ENCODE data around the gene GPR142. TPM values are rescaled to one million over a fixed set of nuclear protein-coding genes. Genes with fewer than 3 reads are reported as not detected.

Gene GPR142
- total and polyA plus RNA-seq, 10 of the 15 experiments (the other 5 are each of a cell fraction or from before 2014, with no cell fraction given) = not detected

- POLR2A ChIA-PET = interaction anchor here (0.5 to 1.7 kb wide), 4 partner anchors 31 to 77 kb away, joined by 4 to 10 read pairs (median 6); no protein-coding TSS in a partner anchor
- in situ Hi-C loops (cut with MboI) = loop anchor here (5.0 kb wide), 2 partner anchors 113 to 218 kb away; no protein-coding TSS in a partner anchor
- DNase-seq (ENCODE audit: low read depth, low spot score) (peak; percentile 40), ATAC-seq (peak; percentile 98), FAIRE-seq (peak; percentile 56)
- intact Hi-C loops (cut with micrococcal nuclease; ENCODE audit: unreplicated experiment) = loop anchor here (1.0 kb wide), 2 partner anchors 78 to 114 kb away; no protein-coding TSS in a partner anchor
- Histone ChIP-seq H3K27ac (ENCODE audit: control insufficient read depth, insufficient read depth) (no peak overlapping the region), H3K36me3 (ENCODE audit: control insufficient read depth in 2 of 2, insufficient read depth in 2 of 2, low read length in 1 of 2) (no peaks in the 10 kb centered on the region), H3K4me1 (ENCODE audit: control insufficient read depth, insufficient read depth, low read length) (no peaks in the 10 kb centered on the region), H3K79me2 (ENCODE audit: control insufficient read depth, insufficient read depth, low read length) (no peaks in the 10 kb centered on the region), H3K27me3 (replicated peaks in 1 of 2; ENCODE audit: control insufficient read depth in 2 of 2, insufficient read depth in 2 of 2, low read length in 1 of 2) (no peaks in the 10 kb centered on the region), H4K20me1 (ENCODE audit: control insufficient read depth, insufficient read depth) (no peaks in the 10 kb centered on the region), H2AFZ (ENCODE audit: control insufficient read depth, low read depth, low read length) (no peak overlapping the region; the same call in 1 of the 2 replicates), H3K4me3 (no peak overlapping the region), H3K4me2 (ENCODE audit: control insufficient read depth, insufficient read depth) (0 out of 2 replicates have a peak overlapping the region, but pooled peaks have one; percentile 46), H3K9me3 (replicated peaks; ENCODE audit: control insufficient read depth, insufficient read depth, low read length) (no peaks in the 10 kb centered on the region), H3K9ac (ENCODE audit: control insufficient read depth, insufficient read depth, low read length) (no peak overlapping the region)
- BruUV-seq (replicated peaks) = no TSS peak
- CTCF ChIA-PET = interaction anchor here (0.5 to 11.5 kb wide), 45 partner anchors 10 to 1150 kb away, joined by 3 to 314 read pairs (median 4); partner anchors contain the start of genes CD300C, CD300LB and GPR142
- SMC1A ChIA-PET (ENCODE audit: uncharacterized antibody, unreplicated experiment) = interaction anchor here (0.6 to 4.5 kb wide), 27 partner anchors 10 to 224 kb away, joined by 3 to 39 read pairs (median 5); partner anchors contain the start of genes CD300LB and GPR142
- 19% methylated on average over 17 of the region's 20 CpGs for WGBS (ENCODE audit: insufficient coverage, insufficient replicate concordance, low lambda C conversion rate, missing lambda C conversion rate)
- RAD21 ChIA-PET (ENCODE audit: unreplicated experiment) = interaction anchor here (0.6 to 3.8 kb wide), 31 partner anchors 9 to 357 kb away, joined by 3 to 45 read pairs (median 4); partner anchors contain the start of genes CD300LB, GPR142 and RAB37
- TF ChIP-seq YY1 (IDR thresholded peaks at IDR 0.05; ENCODE audit: low read depth, low read length) (peak; percentile 84), BRCA1 (IDR thresholded peaks at IDR 0.05; ENCODE audit: low read depth, low read length) (no peak), NR2C2 (IDR thresholded peaks at IDR 0.05; ENCODE audit: borderline replicate concordance, control insufficient read depth, insufficient read length, low read depth) (no peak), SPI1 (IDR thresholded peaks at IDR 0.05; ENCODE audit: borderline replicate concordance, insufficient read depth, low read depth, low read length) (no peak), SMC3 (IDR thresholded peaks at IDR 0.05; ENCODE audit: borderline replicate concordance, low read length) (peak; percentile 99), NFYB (IDR thresholded peaks at IDR 0.05; ENCODE audit: insufficient read depth, low read depth, low read length) (no peak), HCFC1 (IDR thresholded peaks at IDR 0.05; ENCODE audit: low read length) (0 out of 2 replicates have a peak, but pooled peaks have one; percentile 15), CTCF (IDR thresholded peaks at IDR 0.05 in 2 of 3, conservative IDR thresholded peaks at IDR 0.05 in 1 of 3; ENCODE audit: control insufficient read depth in 2 of 3, extremely low read depth in 1 of 3, insufficient read depth in 1 of 3, low read depth in 3 of 3, low read length in 3 of 3) (peak; percentile 81 to 97 (median 94); a peak in 5 of 6 replicates), STAT1 (conservative IDR thresholded peaks at IDR 0.05) (no peak), RAD21 (IDR thresholded peaks at IDR 0.05; ENCODE audit: insufficient read depth, low read depth, low read length) (peak; percentile 99), WRNIP1 (IDR thresholded peaks at IDR 0.05; ENCODE audit: borderline replicate concordance, low read depth, low read length) (no peak), RBBP5 (conservative IDR thresholded peaks at IDR 0.05) (no peak), CHD2 (IDR thresholded peaks at IDR 0.05; ENCODE audit: borderline replicate concordance, low read depth, low read length) (0 out of 2 replicates have a peak, but pooled peaks have one; percentile 29), PML (IDR thresholded peaks at IDR 0.05; ENCODE audit: low read length) (no peak), STAT3 (IDR thresholded peaks at IDR 0.05; ENCODE audit: low read depth, low read length) (no peak), IRF4 (IDR thresholded peaks at IDR 0.05; ENCODE audit: low read depth, low read length) (0 out of 2 replicates have a peak, but pooled peaks have one; percentile 31)
- TF ChIP-seq, protein P1, sequence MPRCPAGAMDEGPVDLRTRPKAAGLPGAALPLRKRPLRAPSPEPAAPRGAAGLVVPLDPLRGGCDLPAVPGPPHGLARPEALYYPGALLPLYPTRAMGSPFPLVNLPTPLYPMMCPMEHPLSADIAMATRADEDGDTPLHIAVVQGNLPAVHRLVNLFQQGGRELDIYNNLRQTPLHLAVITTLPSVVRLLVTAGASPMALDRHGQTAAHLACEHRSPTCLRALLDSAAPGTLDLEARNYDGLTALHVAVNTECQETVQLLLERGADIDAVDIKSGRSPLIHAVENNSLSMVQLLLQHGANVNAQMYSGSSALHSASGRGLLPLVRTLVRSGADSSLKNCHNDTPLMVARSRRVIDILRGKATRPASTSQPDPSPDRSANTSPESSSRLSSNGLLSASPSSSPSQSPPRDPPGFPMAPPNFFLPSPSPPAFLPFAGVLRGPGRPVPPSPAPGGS (IDR thresholded peaks at IDR 0.05; ENCODE audit: borderline replicate concordance, insufficient read depth, low read depth, low read length, poor library complexity, severe bottlenecking) = no peak
Measured at GRCh38 chr17:74379495-74380085, 12.3 kb downstream of the GPR142 start.

Data from GM12878 (cell line).